GM12878 (cell line): ENCODE results near the gene PLEKHA6. TPM values are rescaled to one million over a fixed set of nuclear protein-coding genes. Genes with fewer than 3 reads are reported as not detected.

Experiments used
- ATF7 ChIP-seq: fragments of 450-650 bp; IDR thresholded peaks from 2 replicates; pipeline ENCODE4 v1.6.1; 2016; ENCODE audit warnings: low read depth, mild to moderate bottlenecking
- BRCA1 ChIP-seq: IDR thresholded peaks from 2 replicates; pipeline ENCODE4 v1.6.1; 2011; ENCODE audit warnings: low read depth, low read length, improper control_type of control experiment
- CHD1 ChIP-seq: IDR thresholded peaks from 2 replicates; pipeline ENCODE4 v1.6.1; 2012; ENCODE audit warnings: low read depth, low read length, improper control_type of control experiment
- CHD2 ChIP-seq: IDR thresholded peaks from 2 replicates; pipeline ENCODE4 v1.6.1; 2011; ENCODE audit warnings: low read depth, low read length, improper control_type of control experiment, borderline replicate concordance
- CREM ChIP-seq: IDR thresholded peaks from 2 replicates; pipeline ENCODE4 v1.6.1; 2014; ENCODE audit warnings: antibody characterized with exemption, low read depth
- ETV6 ChIP-seq, 2 experiments: fragments of 450-650 bp in 1 of 2; IDR thresholded peaks in 1 of 2; conservative IDR thresholded peaks in 1 of 2; 2 replicates each; pipeline ENCODE4 v1.6.1; 2014; ENCODE audit warnings: antibody characterized with exemption in 1 of 2, borderline replicate concordance in 1 of 2, low read depth in 1 of 2, mild to moderate bottlenecking in 1 of 2, moderate library complexity in 1 of 2
- GABPA ChIP-seq: IDR thresholded peaks from 2 replicates; pipeline ENCODE4 v1.6.1; 2014; ENCODE audit warnings: antibody characterized with exemption, low read depth, mild to moderate bottlenecking, inconsistent platforms
- HDAC2 ChIP-seq: fragments of 200-600 bp; sonication (generic); IDR thresholded peaks from 2 replicates; pipeline ENCODE4 v1.6.1; 2017
- IKZF1 ChIP-seq: fragments of 450-650 bp; conservative IDR thresholded peaks from 2 replicates; pipeline ENCODE4 v1.6.1; 2017; ENCODE audit warnings: antibody characterized with exemption, mild to moderate bottlenecking
- JUNB ChIP-seq: IDR thresholded peaks from 2 replicates; pipeline ENCODE4 v1.6.1; 2016; ENCODE audit warnings: antibody characterized with exemption, mild to moderate bottlenecking
- NR2F1 ChIP-seq: fragments of 450-650 bp; conservative IDR thresholded peaks from 2 replicates; pipeline ENCODE4 v1.6.1; 2017; ENCODE audit warnings: mild to moderate bottlenecking
- NRF1 ChIP-seq: conservative IDR thresholded peaks from 2 replicates; pipeline ENCODE4 v1.6.1; 2011; ENCODE audit warnings: mild to moderate bottlenecking, low read depth, low read length, improper control_type of control experiment
- POLR2A ChIP-seq: IDR thresholded peaks from 2 replicates; pipeline ENCODE4 v1.6.1; 2011; ENCODE audit warnings: low read depth, mild to moderate bottlenecking, low read length
- POLR2AphosphoS5 ChIP-seq: IDR thresholded peaks from 2 replicates; pipeline ENCODE4 v1.6.1; 2011; ENCODE audit warnings: mild to moderate bottlenecking, low read length, inconsistent platforms
- RAD21 ChIP-seq: IDR thresholded peaks from 2 replicates; pipeline ENCODE4 v1.6.1; 2011; ENCODE audit warnings: mild to moderate bottlenecking, low read depth, low read length, moderate library complexity; ENCODE audit not compliant: insufficient read depth
- RCOR1 ChIP-seq: conservative IDR thresholded peaks from 2 replicates; pipeline ENCODE4 v1.6.1; 2012; ENCODE audit warnings: low read depth, low read length, improper control_type of control experiment
- SIN3A ChIP-seq: IDR thresholded peaks from 2 replicates; pipeline ENCODE4 v1.6.1; 2012; ENCODE audit warnings: low read depth, low read length, improper control_type of control experiment
- TARDBP ChIP-seq: IDR thresholded peaks from 2 replicates; pipeline ENCODE4 v1.6.1; 2016; ENCODE audit warnings: borderline replicate concordance
- WRNIP1 ChIP-seq: IDR thresholded peaks from 2 replicates; pipeline ENCODE4 v1.6.1; 2011; ENCODE audit warnings: low read depth, low read length, improper control_type of control experiment, borderline replicate concordance
- ZZZ3 ChIP-seq: IDR thresholded peaks from 2 replicates; pipeline ENCODE4 v1.6.1; 2011; ENCODE audit warnings: low read depth; ENCODE audit not compliant: control insufficient read depth, insufficient read length
- polyA plus RNA-seq, 11 experiments: library from polyadenylated mRNA; depleted of rRNA in 4 of 11; unstranded in 6 of 11; stranded (reverse) in 5 of 11; fragments of >200 nt; fragmentation: Nextera tagmentation in 4 of 11; fragmentation: Illumina TruSeq in 1 of 11; extraction: Ambion mirVana in 4 of 11; extraction: Trizol in 1 of 11; gene quantifications; 1 replicate in 1 of 11; 2 replicates in 10 of 11; pipeline versions ENCODE4 v1.2.1 to v1.2.3, GENCODE V29; 2011 to 2016; ENCODE audit warnings: inconsistent platforms in 2 of 11, missing spikeins in 2 of 11, low read depth in 1 of 11
- total RNA-seq, 4 experiments: library from RNA; depleted of rRNA in 3 of 4; stranded (reverse); fragments of >200 nt in 3 of 4; fragmentation: Illumina TruSeq in 1 of 4; extraction: Trizol in 1 of 4; gene quantifications; 2 replicates each; pipeline versions ENCODE4 v1.2.1 to v1.2.3, GENCODE V29; 2013 to 2021
- TF ChIP-seq, protein P1 (sequence below): fragments of 450-650 bp; IDR thresholded peaks from 2 replicates; pipeline ENCODE4 v1.6.1; 2016; ENCODE audit warnings: mild to moderate bottlenecking
- TF ChIP-seq, protein P2 (sequence below): fragments of 450-650 bp; IDR thresholded peaks from 2 replicates; pipeline ENCODE4 v1.6.1; 2017; ENCODE audit warnings: mild to moderate bottlenecking, low read depth, inconsistent platforms; ENCODE audit not compliant: poor library complexity, severe bottlenecking
- TF ChIP-seq, protein P3 (sequence below): IDR thresholded peaks from 2 replicates; pipeline ENCODE4 v1.6.1; 2012; ENCODE audit warnings: low read depth, low read length, improper control_type of control experiment
- TF ChIP-seq, protein P4 (sequence below): fragments of 450-650 bp; IDR thresholded peaks from 2 replicates; pipeline ENCODE4 v1.6.1; 2017; ENCODE audit warnings: low read depth, mild to moderate bottlenecking, moderate library complexity
- TF ChIP-seq, protein P5 (sequence below): fragments of 450-650 bp; IDR thresholded peaks from 2 replicates; pipeline ENCODE4 v1.6.1; 2014; ENCODE audit warnings: mild to moderate bottlenecking

PLEKHA6 gene
- total and polyA plus RNA-seq, 10 of the 15 experiments (the other 5 are each of a cell fraction or from before 2014, with no cell fraction given) = 0.04 to 0.81 (median 0.19) TPM; not detected in 4

DNA sequence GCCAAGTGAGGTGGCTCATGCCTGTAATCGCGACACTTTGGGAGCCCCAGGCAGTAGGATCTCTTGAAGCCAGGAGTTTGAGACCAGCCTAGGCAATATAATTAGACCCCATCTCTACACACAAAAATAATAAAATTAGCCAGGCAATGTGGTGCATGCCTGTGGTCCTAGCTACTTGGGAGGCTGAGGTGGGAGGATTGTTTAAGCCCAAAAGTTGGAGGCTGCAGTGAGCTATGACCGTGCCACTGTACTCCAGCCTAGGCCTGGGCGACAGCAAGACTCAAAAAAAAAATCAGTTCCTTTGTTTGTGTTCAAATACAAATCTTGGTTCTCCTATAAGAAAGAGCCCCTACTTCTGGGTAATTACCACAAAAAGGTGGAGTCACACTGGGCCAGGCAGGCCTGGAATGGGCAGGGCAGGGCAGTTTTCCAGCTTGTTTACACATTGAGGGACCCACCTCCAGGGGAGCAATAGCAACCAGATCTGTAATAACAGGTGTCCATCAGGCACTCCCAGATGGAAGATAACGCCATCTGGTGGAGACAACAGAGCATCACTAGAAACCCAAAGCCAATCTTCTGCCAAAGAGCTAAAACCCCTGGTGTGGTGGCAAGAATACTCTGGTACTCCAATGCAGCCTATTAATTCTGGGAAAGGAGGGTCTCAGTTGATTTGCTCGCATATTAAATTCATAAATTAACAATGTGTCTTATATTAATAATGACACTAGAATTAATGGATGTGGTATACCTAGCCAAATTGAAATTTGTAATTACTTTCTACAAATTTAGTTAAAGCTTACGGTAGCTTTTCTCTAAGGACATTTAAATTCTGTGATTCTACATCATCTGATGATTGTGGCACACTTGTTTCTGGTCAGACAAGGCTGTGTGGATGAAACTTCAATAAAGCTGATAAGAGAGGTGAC, 38.7 kb upstream of the PLEKHA6 start (continued):
- TF ChIP-seq, protein P1, sequence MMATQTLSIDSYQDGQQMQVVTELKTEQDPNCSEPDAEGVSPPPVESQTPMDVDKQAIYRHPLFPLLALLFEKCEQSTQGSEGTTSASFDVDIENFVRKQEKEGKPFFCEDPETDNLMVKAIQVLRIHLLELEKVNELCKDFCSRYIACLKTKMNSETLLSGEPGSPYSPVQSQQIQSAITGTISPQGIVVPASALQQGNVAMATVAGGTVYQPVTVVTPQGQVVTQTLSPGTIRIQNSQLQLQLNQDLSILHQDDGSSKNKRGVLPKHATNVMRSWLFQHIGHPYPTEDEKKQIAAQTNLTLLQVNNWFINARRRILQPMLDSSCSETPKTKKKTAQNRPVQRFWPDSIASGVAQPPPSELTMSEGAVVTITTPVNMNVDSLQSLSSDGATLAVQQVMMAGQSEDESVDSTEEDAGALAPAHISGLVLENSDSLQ = peak; percentile 91
- TF ChIP-seq HDAC2 (no peak), SIN3A (no peak), POLR2A (no peak), WRNIP1 (no peak), ATF7 (no peak), CHD2 (no peak), NR2F1 (no peak), BRCA1 (no peak), ETV6 (conservative IDR thresholded peaks at IDR 0.05 in 1 of 2, IDR thresholded peaks at IDR 0.05 in 1 of 2; ENCODE audit: borderline replicate concordance in 1 of 2, low read depth in 1 of 2) (no peak), POLR2AphosphoS5 (0 out of 2 replicates have a peak, but pooled peaks have one; percentile 54), NRF1 (no peak), CREM (no peak), RCOR1 (no peak), ZZZ3 (no peak), JUNB (no peak), CHD1 (no peak), TARDBP (no peak), RAD21 (peak; percentile 62), GABPA (no peak), IKZF1 (peak; percentile 30; the same call in 1 of the 2 replicates)
- TF ChIP-seq, protein P2, sequence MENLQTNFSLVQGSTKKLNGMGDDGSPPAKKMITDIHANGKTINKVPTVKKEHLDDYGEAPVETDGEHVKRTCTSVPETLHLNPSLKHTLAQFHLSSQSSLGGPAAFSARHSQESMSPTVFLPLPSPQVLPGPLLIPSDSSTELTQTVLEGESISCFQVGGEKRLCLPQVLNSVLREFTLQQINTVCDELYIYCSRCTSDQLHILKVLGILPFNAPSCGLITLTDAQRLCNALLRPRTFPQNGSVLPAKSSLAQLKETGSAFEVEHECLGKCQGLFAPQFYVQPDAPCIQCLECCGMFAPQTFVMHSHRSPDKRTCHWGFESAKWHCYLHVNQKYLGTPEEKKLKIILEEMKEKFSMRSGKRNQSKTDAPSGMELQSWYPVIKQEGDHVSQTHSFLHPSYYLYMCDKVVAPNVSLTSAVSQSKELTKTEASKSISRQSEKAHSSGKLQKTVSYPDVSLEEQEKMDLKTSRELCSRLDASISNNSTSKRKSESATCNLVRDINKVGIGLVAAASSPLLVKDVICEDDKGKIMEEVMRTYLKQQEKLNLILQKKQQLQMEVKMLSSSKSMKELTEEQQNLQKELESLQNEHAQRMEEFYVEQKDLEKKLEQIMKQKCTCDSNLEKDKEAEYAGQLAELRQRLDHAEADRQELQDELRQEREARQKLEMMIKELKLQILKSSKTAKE = no peak
- TF ChIP-seq, protein P3, sequence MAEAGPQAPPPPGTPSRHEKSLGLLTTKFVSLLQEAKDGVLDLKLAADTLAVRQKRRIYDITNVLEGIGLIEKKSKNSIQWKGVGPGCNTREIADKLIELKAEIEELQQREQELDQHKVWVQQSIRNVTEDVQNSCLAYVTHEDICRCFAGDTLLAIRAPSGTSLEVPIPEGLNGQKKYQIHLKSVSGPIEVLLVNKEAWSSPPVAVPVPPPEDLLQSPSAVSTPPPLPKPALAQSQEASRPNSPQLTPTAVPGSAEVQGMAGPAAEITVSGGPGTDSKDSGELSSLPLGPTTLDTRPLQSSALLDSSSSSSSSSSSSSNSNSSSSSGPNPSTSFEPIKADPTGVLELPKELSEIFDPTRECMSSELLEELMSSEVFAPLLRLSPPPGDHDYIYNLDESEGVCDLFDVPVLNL = no peak
- TF ChIP-seq, protein P4, sequence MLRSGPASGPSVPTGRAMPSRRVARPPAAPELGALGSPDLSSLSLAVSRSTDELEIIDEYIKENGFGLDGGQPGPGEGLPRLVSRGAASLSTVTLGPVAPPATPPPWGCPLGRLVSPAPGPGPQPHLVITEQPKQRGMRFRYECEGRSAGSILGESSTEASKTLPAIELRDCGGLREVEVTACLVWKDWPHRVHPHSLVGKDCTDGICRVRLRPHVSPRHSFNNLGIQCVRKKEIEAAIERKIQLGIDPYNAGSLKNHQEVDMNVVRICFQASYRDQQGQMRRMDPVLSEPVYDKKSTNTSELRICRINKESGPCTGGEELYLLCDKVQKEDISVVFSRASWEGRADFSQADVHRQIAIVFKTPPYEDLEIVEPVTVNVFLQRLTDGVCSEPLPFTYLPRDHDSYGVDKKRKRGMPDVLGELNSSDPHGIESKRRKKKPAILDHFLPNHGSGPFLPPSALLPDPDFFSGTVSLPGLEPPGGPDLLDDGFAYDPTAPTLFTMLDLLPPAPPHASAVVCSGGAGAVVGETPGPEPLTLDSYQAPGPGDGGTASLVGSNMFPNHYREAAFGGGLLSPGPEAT = no peak
- TF ChIP-seq, protein P5, sequence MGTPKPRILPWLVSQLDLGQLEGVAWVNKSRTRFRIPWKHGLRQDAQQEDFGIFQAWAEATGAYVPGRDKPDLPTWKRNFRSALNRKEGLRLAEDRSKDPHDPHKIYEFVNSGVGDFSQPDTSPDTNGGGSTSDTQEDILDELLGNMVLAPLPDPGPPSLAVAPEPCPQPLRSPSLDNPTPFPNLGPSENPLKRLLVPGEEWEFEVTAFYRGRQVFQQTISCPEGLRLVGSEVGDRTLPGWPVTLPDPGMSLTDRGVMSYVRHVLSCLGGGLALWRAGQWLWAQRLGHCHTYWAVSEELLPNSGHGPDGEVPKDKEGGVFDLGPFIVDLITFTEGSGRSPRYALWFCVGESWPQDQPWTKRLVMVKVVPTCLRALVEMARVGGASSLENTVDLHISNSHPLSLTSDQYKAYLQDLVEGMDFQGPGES = no peak
